GM18507 (cell line): ENCODE results near the gene HIPK4.
A peak's percentile ranks its signal among the peaks of the same experiment; 100 is the strongest.
"Not testable (repeated sequence)": the region's sequence is repeated elsewhere in the genome, so short reads cannot be mapped to it uniquely, and the experiment has no call there.

Source experiments
- DNase-seq: peaks from one replicate; pipeline ENCODE4 v3.0.0; 2011; ENCODE audit warnings: low read depth; ENCODE audit not compliant: insufficient read length; ENCODE audit errors: extremely low spot score
- FAIRE-seq: peaks from 2 replicates; lab custom pipeline; 2011; peaks lifted over from hg19 to GRCh38; lab: Jason Lieb, UNC

The HIPK4 gene

GRCh38 chr19:40390084-40390742, at the start of gene HIPK4:
Gene HIPK4 (minus strand): TSS chr19:40390181. CDS start chr19:40389902, 279 bp downstream.
- FAIRE-seq: no peak
- no peak for DNase-seq

DNA sequence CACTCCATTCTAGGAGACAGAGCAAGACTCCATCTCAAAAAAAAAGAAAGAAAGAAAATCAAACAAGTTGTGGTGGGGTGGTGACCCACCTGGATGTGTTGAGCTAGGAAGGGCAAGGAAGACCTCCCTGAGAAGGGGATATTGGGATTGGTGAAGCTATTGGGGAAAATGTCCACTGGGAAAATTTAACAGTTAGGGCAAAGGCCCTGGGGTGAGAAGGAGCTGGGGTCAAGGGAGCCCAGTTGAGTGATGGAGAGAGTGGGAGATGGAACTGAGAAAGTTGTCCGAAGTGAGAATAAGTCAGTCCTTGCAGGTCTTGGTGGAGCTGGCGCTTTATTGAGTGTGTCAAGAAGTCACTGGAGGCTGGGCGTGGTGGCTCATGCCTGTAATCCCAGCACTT, 48.3 kb upstream of the HIPK4 start:
- no peak for FAIRE-seq

DNA sequence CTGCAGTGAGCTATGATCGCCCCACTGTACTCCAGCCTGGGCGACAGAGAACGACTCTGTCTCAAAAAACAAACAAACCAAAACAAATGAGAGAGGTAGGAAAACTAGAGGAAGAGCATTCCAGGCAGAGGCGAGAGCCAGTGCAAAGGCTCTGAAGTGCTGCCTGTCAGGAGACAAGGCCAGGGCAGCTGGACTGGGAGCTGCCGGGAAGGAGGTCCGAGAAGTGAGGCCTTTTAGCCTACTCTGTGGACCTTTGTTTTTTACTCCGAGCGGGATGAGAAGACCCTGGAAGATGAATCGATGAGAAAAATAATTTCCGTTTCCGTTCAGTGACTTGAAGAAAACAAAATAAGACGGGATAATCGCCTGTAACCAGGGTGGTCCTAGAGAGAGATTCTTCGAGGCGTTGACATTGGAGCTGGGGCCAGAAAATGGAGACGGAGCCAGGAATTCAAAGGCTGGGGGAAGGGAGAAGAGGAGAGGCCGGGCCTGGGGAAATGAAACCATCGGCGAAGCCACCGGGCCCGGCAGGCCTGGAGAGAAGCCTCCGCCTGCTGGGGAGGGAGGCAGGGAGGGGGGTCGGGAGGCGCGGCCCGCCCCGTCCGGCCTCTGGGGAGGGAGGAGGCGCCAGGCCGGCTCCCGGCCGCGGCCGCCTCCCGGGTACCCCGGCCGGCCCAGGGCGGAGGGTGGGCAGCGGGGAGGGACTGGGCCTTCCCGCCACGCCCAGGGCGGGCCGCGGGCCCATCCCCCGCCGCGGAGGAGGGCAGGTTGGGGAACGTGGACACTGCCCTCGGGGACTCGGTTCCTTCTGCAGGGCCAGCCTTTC, 43.6 kb upstream of the HIPK4 start:
- no peak for DNase-seq
- peak; percentile 60 for FAIRE-seq

More for the DNA sequence above, 48.3 kb upstream of the HIPK4 start:
- no peak for DNase-seq

DNA sequence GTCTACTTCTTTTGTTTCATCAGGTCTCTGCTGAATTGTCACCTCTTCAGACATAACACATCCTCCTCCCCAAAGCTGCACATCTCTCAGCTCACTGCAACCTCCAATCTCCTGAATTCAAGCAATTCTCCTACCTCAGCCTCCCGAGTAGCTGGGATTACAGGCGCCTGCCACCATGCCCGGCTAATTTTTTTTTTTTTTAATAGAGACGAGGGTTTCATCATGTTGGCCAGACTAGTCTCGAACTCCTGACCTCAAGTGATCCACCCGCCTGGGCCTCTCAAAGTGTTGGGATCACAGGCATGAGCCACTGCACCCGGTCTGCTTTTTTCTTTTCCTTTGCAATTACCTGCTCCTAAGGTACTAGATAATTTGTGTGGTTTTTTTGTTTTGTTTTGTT, 42.8 kb upstream of the HIPK4 start:
- not testable (repeated sequence) for DNase-seq, FAIRE-seq

DNA sequence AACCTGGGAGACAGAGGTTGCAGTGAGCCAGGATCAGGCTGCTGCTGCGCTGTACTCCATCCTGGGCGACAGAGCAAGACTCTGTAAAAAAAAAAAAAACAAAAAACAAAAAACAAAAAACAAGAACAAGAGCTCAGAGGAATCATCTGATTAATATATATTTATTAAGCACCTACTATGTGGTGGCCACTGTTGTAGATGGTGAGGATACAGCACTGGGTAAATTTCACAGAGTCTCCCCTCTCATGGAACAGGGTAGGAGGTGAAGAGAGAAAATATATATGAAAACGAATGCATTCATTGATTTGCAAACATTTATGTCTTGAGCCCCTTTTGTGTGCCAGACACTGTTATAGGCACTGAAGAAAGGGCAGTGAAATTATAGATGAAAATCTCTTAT, 41.7 kb upstream of the HIPK4 start:
- DNase-seq (no peak), FAIRE-seq (no peak)

- not testable (repeated sequence) for FAIRE-seq, DNase-seq
These were observed 40.3 kb upstream of the HIPK4 start for GRCh38 chr19:40430242-40430641.

GRCh38 chr19:40428197-40428596, 38.2 kb upstream of the HIPK4 start:
- not testable (repeated sequence) for DNase-seq, FAIRE-seq

GRCh38 chr19:40425450-40426287, 35.7 kb upstream of the HIPK4 start, which contains the start of gene SERTAD1:
Gene SERTAD1 (minus strand): TSS chr19:40425992. CDS start chr19:40423546, 2,446 bp downstream.
- FAIRE-seq (peak; percentile 98), DNase-seq (peak; percentile 96)

GRCh38 chr19:40424637-40425449, 34.9 kb upstream of the HIPK4 start:
- DNase-seq: no peak
- FAIRE-seq: no peak

GRCh38 chr19:40423938-40424337, 34.0 kb upstream of the HIPK4 start:
- no peak for DNase-seq
- no peak for FAIRE-seq

DNA sequence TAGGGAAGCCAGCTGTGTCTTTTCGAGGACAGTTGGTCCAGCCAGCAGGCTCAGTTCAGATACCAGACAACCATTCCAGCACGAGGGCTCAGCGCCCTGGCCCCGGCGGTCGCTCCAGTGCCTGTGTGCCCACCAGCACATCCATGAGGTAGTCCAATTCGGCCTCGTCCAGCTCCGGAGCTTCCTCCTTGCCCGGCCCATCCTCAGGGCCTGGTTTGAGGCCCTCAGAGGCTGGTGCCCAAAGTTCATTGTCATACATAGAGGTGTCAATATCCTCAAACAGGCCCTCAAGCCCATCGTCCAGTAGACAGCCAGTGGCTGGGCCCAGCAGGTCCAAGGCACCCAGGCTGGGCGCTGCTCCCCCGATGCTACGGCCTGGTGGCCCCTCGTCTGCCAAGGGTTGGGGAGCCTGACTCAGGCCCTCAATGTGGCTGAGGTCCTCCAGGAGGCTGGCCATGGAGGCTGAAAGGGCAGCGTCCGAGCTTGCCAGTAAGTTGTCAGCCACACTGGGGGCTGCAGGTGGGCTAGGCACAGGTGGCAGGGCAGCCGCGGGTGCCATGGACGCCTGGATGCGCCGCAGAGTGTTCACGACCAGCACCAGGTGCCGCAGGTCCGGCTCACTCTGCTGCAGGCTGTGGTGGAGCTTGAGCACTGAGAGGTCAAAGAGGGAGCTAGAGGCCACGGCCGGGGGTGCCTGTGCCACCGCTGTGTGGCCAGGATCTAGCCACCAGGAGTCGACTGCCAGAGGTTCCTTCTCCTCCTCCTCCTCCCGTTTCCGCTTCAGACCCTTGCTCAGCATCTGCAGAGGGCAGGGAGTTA, 33.0 kb upstream of the HIPK4 start:
- FAIRE-seq: no peak
- DNase-seq: no peak

DNA sequence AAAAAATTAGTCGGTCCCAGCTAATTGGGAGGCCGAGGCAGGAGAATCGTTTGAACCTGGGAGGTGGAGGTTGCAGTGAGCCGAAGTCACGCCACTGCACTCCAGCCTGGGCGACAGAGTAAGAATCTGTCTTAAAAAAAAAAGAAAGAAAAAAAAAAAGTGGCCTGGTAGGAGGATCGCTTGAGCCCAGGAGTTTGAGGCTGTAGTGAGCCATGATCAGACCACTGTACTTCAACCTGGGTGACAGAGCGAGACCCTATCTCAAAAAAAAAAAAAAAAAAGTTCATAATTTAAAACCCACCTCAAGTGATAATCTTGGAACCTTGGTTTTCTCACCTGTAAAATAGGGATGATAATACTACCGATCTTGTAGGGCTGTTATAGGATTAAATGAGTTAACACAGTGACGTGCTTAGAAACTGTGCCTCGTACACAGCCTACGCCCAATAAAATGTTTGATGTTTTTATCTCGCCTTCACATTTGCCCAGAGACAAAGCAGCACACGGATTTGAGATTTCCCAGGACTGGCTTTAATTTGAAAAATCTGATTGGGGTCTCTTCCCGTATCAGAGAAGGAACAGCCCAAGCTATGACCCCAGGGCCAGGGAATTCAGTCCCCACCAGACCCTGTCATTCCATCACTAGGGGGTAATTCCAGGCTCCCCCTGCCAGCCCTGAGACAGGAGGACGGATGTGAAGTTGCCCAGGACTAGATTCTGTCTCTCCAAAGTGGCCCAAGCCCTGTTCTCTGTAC, 32.2 kb upstream of the HIPK4 start:
- FAIRE-seq: no peak

DNA sequence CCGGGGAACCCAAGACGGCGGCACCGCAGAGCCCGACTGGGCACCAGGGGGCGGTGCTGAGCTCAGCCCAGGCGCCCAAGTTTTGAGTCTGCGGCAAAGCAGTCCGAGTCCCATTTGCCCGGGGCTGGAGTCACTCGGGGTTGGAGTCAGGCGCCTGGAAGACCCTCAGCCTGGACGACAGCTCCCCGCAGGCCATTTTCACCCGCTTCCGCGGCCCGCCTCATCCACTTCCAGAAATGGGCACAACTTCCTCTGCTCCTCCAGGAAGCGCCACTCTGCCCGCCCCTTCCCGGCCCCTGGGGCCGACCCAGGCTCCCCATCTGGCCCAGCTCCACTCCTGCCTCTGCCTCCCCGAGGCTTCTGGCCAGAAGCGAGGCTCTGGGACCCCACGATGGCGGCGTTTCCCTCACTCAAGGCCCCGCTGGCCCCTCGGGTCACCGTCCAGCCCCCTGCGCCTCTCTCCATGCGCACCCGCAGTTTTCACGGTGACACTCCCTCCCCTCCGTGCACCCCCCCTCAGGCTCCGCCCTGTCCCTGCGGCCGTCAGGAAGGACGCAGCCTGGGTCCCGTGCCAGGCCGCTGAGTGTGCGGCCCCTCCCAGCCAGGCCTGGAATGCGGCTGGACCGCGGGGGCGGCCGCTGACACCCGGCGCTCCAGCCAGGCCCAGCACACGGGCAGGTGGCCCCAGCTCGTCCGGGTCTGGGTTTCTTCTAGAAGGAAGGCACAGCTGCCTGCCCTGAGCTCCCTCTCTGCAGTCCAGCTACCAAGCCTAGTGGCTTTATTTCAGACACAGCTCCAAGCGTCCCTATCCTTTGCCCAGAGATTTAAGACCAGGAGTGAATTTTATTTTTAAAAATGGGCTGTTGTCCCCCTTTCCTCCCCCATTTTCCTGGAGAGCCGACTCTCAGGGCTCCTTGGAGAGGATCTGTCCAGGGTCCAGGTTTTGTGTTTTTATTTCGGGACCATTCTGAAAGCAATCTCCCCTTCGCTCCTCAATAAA, 31.1 kb upstream of the HIPK4 start:
- peak; percentile 73 for FAIRE-seq
- no peak for DNase-seq

More for the DNA sequence above, 32.2 kb upstream of the HIPK4 start:
- DNase-seq: no peak

GRCh38 chr19:40420451-40420765, 30.4 kb upstream of the HIPK4 start:
- DNase-seq (no peak), FAIRE-seq (no peak)

- FAIRE-seq (no peak), DNase-seq (no peak)
These were observed 29.8 kb upstream of the HIPK4 start for GRCh38 chr19:40419780-40420179.

GRCh38 chr19:40419066-40419612, 29.2 kb upstream of the HIPK4 start:
- FAIRE-seq (no peak), DNase-seq (no peak)
